HG03460 (cell line): ENCODE data around the gene WWOX.

Experiments used
- ATAC-seq: cut with Tn5 transposase; IDR thresholded peaks from one replicate; pipeline ENCODE4 v1.9.1; 2021; ENCODE audit not compliant: unreplicated experiment

WWOX gene

DNA sequence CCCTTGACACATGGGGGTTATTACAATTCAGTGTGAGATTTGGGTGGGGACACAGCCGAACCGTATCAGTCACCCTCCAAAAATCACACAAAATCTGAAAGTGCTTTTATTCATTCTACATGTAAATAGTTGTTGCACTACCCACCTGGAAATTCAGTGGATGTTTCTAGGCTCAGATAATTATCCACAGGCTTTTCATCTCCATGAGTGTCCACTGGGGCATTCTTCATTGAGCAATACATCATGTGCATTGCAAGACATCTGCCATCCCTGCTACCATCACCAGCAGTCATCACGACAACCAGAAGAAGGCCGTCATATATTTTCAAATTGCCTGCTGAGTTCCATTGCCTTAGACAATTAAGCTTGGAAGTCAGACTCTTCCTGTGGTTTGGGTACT lies 330.8 kb downstream of the WWOX start:
- no peak for ATAC-seq

DNA sequence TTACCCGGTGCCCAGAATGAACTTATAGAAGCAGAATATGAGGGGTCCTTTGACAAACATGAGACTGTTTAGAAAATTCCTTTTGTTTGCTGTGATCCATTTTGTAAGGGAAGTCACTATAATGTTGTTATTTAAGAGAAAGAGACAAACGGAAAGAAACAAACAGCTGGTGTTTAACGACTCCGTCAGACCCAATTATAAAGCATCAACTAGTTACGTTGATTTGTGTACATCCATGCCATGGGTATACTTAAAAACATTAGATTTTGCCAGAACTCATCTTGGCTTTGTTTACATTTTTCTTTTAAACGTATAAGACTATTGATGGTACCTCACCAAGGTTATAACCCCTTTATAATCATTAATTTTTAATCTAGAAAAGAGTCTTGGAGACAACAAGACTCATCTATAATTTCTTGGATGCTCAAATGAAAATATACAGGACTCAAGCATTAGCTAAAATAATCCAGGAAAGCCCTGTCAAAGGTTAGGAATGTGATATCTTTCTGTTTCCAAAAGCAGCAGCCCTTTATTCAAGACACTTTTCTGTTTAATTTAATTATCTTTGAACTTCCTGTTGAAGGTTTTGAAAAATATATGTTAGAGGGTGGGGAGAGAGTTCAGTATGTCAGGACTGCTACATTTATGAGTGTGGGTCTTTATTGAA lies 331.7 kb downstream of the WWOX start:
- no peak for ATAC-seq

GRCh38 chr16:78431701-78432100 lies 332.2 kb downstream of the WWOX start:
- no peak for ATAC-seq

- no peak for ATAC-seq
These were observed 333.0 kb downstream of the WWOX start for GRCh38 chr16:78432451-78432850.

DNA sequence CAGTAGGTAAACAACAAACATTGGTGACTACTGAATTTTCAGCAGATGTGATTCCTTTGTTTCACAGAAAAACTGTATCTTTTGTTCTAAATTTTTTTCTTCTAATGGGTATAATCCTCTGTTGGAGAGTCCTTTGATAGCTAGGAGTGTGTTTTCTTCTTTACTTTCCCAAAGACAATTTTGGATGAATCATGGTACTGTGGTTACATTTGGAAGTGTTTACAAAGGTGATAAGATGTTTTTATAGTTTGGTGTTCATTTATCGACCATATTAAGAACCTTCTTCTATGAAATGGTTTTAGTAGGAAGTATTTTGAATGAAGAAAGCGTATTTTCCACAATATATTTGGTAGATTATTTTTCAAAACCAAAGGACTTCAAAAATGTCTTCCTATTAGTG lies 333.7 kb downstream of the WWOX start:
- no peak for ATAC-seq

GRCh38 chr16:78434401-78434800 lies 334.9 kb downstream of the WWOX start:
- no peak for ATAC-seq

DNA sequence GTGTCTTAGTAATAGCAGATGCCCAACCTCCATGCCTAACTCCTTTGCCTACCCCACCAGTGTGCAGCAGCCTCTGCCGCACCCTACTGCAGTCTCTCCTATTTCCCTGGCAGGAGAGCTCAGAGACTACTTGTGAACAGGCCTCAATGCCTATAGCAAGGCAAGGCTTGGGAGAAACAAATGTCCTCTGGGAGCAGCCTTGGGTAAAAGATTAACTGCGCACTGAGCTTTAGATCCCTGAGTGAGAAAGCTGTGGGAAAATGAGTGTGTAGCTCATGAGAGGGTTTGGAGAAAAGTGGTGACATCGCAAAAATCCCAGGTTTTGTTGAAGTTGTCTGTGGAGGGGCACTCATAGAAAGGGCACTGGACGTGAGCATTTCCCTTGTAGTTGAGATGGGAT lies 335.8 kb downstream of the WWOX start:
- no peak for ATAC-seq

DNA sequence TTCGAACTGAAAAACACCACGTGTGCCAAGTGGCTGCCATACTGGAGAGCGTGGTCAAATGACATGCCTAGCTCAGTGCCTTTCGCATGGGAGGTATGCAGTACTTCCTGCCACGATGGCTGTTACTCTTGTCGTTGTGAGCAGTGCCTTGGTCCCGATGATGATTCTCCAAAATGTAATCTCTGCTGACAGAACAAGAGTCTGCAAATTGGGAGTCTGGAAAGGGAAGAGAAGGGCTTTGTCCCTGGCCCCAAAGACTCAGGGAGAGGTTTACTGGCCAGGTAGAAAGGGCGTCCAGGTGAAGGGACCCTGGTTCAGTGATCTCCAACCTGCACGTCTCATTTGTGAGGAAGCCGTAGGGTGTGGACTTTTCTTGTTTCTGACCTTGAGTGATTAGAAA lies 336.6 kb downstream of the WWOX start:
- ATAC-seq = no peak

DNA sequence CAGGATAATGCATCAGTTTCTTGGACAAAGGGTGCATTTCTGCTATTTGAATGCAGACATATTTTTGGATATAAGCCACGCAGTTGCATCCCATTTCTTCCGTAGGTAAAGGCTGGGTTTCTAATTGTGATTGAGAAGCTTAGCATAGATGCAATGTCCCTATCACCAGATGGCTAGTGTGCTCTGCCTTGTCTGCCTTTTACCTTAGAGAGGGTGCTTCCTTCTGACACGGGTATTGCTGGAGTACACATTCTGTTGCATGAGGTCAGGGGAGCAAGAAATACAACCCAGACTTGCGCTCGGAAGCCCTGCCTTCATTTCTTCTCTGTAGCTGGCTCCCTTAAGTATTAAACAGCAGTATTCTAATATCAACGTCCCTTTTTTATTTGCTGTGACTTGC lies 337.4 kb downstream of the WWOX start:
- no peak for ATAC-seq

GRCh38 chr16:78437352-78437968 lies 338.0 kb downstream of the WWOX start:
- peak; percentile 52 for ATAC-seq

GRCh38 chr16:78438219-78438618 lies 338.8 kb downstream of the WWOX start:
- no peak for ATAC-seq

DNA sequence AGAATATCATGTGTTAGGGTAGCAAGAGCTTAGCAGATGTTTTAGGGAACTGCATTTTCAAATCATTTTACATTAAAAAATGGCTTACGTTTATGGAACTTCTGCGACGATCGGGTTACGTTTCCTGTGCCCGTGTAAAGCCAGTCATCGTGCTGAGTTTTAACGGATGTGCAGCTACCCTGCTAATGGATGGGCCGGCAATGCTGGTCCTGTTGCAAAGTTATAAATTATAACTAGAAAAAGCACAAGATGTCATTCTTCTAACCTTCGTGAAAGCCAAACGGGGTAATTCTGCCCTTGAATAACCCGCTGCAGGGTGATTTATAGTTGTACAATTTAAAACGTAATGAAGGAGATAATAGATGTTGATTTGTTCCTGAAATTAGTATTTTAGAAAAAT lies 339.2 kb downstream of the WWOX start:
- no peak for ATAC-seq

DNA sequence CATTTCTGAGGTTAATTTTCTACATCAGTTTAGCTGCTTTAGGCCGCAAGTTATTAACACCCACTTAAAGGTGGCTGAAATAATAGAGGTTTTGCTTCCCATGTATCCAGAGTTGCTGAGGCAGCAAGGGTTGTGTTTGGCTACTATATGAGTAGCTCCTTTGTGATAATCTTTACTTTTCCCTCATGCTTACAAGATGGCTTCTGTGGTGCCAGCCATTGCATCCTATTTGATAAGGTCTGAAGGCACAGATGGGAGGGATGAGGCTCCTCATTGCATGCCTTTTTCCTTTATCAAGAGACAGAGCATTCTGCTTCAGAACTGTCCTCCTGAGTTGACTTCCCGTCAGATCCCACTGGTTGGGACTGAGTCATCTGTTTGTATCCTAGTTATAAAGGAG lies 340.2 kb downstream of the WWOX start:
- ATAC-seq = no peak

- ATAC-seq = no peak
These were observed 341.8 kb downstream of the WWOX start for GRCh38 chr16:78441298-78441697.

DNA sequence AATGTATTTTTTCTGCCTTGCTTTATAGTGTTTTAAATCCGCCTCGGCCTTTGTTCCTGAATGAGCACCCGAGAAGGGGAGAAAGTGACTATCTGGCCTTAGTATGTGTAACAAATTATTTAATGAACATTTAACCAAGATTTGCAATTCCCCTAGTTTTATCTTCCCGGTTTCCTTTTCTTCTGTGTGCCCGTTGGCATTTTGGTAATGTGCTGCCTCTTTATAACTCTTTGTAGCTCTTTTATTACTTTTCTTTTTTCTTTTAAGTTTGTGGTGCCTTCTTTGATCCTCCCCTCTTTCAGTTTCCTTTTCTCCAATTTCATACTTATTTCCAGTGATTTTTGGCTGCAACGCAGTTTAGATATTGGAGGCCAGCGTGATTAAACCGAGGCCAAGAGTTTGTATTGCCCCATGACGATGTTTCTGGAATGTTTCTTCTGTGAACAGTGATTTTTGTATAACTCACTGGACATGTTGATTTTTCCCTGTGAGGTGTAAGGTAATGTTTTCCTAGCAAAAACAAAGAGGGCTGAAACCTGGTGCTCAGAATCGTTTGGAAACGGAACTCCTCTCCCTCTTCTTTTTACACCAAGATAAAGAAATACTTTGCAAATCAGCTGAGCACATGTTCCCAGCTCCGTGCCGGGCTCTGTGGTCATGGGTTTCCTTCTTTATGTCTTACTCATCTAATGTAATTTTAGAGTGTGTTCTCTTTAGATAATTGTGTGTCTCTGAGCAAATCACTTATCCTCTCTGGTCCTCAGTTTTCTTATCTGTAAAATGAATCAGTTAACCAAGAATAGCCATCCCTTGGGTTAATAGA lies 344.3 kb downstream of the WWOX start:
- ATAC-seq = no peak

DNA sequence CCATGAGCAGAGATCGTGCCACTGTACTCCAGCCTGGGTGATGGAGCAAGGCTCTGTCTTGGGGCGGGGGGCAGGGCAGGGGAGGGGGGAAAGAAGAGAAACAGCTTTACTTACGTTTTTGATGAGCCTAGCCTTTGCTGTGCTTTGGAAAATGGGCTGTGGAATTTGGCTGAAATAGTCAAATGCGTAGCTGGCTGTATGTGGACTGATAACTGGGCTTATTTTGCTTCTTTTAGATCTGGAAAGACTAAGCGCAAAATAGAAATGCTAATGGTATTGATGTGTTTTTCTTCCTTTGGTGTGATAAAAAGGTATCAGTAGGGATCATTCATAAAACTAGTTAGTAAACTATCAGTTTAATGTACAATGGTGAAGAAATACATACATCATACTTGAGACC lies 346.4 kb downstream of the WWOX start:
- ATAC-seq = no peak

DNA sequence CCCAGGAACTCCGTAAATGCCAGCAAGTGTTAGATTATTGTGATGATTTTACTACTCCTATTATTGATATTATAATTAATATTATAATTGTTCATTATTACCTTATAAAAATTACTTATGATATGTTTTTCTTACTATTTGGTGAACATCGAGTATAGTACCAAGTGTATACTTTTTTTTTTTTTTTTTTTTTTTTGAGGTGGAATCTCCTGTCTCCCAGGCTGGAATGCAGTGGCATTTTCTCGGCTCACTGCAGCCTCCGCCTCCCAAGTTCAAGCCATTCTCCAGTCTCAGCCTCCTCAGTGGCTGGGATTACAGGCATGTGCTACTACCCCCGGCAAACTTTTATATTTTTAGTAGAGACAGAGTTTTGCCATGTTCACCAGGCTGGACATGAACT lies 347.0 kb downstream of the WWOX start:
- ATAC-seq = no peak

DNA sequence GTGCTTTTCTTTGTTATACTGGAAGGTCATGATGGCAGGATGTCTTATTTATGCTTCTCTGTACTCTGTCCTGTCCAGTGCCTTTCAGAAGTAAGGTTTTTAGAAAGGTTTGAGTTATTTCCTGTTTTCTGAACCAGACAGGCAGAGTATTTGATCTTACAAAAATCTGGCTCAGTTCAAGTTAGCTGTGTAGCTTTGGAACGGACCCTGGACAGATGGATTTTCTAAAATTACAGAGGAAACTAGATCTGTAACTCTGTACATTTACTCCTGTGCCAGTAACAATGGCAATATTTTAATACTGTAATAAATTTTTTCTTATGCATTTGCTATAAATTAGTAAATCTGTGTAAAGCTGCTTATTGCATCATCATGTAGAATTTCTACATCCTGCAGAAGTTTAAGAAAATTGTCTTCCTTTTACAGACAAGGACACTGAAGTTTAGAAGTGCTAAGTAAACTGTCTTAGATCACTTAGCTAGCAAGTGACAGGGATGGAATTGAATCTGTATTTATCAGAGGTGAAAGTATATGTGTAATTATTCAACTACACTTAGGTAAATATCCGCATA lies 347.6 kb downstream of the WWOX start:
- no peak for ATAC-seq

GRCh38 chr16:78448658-78449271 lies 349.3 kb downstream of the WWOX start:
- ATAC-seq = no peak

- no peak for ATAC-seq
These were observed 350.8 kb downstream of the WWOX start for GRCh38 chr16:78450255-78450654.

- ATAC-seq = no peak
These were observed 352.6 kb downstream of the WWOX start for GRCh38 chr16:78452025-78452555.
